ENCODE measurements around the gene PLOD1.
"Not testable (repeated sequence)": the region's sequence is repeated elsewhere in the genome, so short reads cannot be mapped to it uniquely, and the experiment has no call there.

PLOD1 gene

DNA sequence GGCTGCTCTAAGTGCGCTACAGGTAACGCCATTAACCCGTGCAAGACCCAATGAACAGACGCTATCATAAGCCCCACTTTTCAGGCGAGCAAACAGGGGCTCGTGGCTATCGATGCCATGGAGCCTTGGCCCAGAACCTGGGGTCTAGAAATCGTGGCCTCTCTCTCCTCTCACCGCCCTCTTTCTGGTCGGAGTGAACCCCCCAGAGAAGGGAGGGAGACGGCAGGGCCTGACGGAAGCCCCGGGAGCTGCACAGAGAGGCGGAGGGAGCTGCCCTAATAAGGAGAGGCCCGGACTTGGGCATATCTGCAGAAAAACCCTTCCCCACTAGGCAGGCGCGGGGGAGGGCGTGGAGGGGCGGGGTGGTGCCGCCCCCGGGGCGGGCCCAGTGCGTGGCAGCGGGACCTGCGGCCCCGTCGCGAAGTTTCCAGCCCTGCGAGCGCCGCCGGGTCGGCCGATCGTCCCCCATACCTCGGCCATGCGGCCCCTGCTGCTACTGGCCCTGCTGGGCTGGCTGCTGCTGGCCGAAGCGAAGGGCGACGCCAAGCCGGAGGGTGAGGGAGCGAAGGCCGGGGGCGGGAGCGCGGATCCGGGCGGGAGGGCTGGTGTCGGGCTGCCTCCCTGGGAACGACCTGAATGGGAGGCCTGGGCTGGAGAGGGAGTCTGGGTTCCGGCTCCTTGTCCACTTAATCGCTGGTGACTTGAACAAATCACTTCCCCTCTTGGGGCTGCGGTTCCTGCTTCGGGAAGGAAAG is at the start of gene PLOD1:
PLOD1 (plus strand) TSS at position 416 of the 755 bp plus-strand sequence; CDS start at position 479, 63 bp downstream.
- peak; percentile 94 for DNase-seq

DNA sequence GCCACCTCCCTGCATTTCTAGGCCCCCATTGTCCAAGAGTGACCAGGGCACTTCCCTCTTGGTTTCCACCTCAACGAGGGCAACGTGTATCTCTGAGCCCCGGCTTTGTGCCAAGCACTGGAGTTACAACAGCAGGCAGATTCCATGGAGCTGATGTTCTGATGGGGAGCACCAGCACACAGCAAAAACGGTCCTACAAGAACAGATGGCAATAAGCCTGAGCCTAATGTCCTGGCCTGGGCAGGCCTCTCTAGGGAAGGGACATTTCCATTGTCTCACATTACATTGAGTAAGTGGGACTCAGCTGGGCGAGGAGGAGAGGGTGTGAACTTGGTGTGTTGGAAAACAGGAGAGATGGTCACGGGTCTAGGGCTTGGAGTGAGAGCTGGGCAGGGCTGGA is 48.6 kb upstream of the PLOD1 start:
- no peak for DNase-seq

DNA sequence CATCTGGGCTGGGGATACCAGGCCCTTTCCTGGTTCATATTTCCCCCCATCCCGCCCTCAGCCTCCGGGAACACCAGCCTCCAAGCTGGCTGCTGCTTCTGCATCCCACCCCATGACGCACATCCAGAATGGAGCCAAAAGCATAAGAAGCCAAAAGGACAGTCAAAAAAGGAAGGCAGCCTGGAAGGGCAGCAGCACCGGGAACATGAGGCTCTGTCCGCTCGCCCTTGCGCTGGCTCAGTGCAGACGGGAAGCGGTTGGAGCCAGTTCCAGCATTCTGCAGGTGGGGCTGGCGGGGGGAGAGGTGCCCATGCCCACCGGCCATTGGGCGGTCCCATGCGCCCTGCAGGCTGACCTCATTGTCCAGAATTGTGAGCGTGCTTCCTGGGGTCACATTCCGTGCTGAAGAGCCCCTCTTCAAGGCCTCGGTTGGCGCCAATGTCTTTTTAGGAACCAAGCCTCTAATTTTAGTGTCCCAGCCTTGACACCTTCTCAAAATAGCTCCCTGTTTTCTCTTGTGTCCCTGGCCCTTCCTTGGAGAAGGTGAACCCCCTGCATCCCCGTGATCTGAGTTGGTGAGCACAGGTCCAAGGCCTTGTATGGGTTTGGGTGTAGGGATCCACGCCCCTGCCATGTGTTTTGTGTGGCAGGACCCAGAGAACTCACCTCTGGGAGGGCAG is 47.4 kb upstream of the PLOD1 start:
- DNase-seq: no peak

GRCh38 chr1:11887666-11888007 is 46.9 kb upstream of the PLOD1 start:
- DNase-seq: no peak

DNA sequence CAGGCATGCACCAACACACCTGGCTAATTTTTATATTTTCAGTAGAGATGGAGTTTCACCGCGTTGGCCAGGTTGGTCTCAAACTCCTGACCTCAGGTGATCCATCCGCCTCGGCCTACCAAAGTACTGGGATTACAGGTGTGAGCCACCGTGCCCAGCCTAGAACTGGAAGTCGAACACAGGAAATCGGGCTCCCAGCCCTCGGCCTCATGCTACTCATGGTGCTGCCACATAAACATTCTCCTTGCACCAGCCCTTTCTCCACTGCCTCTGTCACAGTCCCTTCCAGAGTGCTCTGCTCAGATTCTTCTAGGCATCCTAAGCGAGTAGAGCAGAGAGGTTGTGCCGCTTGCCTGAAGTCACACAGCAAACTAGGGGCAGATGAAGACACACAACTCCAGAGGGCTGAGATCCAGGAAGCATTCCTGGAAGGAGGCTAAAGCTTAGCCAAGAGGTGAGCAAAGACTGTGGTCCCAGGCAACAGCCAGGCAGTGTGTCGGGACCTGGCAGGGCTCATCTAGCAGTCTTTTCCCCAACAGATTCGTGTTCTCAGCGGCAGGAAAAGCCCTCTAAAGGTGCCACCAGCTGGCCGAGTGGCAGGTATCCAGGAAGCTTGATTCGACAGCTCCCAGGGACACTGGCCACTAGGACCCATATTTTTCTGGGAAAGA is 46.2 kb upstream of the PLOD1 start:
- DNase-seq: no peak

DNA sequence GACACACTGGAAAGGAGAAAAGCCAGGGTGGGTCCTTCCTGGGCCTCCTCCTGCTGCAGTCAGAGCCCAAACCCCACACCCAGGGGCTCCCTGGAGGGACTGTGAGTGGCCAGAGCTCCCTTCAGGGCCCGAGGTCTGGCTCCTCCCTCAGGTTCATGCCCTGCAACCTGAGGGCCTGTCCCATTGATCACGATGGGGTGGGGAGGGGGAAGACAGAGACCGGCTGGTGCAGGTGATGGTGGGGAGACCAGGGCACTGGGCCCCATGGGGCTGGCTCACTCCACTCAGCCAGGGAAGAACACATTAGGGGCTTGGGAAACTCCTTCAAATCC is 45.7 kb upstream of the PLOD1 start:
- no peak for DNase-seq

GRCh38 chr1:11891433-11892186 is 42.9 kb upstream of the PLOD1 start:
- no peak for DNase-seq

- DNase-seq: peak; percentile 13 to 40
Measured at GRCh38 chr1:11893907-11894251, 40.6 kb upstream of the PLOD1 start.

- not testable (repeated sequence) for DNase-seq
Measured at GRCh38 chr1:11894501-11894900, 40.0 kb upstream of the PLOD1 start.

DNA sequence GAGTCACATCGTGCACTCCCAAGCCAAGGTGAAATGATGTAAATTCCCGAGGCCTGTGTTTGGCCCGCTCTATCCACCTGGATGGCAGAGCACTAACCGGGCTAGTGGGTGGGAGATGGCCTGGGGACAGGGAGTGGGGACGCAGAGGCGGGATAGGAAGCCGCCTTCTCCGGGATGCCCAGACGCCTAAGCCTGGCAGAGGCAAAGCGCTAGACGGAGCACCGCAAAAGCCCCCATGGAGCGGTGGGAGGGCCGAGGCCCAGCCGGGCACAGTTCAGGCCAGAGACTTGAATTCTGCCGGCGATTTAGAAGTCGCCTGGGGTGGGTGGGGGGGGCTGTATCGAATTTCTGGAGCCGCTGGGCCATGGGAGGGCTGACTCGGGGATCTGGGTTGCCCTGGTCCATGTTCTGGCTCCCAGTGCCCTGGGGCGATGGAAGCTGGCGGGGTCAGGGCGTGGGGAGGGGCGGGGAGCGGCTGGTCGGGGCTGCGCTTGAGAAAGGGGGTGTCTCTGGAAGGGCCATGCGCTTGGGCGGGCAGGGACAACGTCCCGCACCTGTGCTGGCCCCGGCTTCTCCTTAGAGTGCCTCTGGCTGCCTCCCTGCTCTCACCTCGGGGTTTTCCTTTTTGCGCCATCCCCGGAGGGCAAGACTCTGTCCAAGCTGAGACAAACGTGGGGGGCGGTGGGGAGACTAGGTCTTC is 36.3 kb upstream of the PLOD1 start:
- no peak for DNase-seq

- DNase-seq: peak in 1 of 2 experiments; percentile 2
Measured at GRCh38 chr1:11898831-11899467, 35.6 kb upstream of the PLOD1 start.

GRCh38 chr1:11901446-11901845 is 33.1 kb upstream of the PLOD1 start:
- DNase-seq: not testable (repeated sequence)

- DNase-seq: no peak
Measured at GRCh38 chr1:11903210-11903609, 31.3 kb upstream of the PLOD1 start.

DNA sequence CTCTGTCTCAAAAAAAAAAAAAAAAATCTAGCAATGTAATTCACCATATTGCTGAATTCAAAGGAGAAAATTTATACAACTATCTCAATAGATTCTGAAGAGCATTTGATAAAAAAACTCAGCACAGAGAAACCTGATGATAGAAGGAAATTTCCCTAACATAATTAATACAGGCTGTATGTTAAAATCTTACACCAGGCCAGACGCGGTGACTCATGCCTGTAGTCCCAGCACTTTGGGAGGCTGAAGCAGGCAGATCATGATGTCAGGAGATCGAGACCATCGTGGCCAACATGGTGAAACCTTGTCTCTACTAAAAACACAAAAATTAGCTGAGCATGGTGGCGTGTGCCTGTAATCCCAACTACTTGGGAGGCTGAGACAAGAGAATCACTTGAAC is 30.4 kb upstream of the PLOD1 start:
- not testable (repeated sequence) for DNase-seq

- DNase-seq: no peak
Measured at GRCh38 chr1:11904978-11905377, 29.5 kb upstream of the PLOD1 start.

DNA sequence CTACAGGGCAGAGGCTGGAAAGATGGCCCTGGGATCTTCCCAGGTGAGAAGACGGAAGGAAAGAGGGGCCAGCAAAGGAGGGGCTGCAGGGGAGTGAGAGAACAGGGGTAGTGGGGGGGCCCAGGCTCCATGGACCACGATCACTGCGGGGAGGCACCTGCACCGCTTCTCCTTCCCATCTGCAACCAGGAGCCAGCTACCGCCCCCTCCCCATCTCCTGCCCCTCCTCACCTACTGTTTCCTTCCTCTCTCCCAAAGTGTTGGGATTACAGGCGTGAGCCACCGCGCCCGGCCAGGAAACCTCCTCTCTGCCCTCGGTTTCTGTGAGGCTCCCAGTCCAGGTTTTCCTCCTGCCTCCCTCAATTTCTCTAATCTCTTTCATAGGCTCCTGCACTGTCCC is 27.6 kb upstream of the PLOD1 start:
- DNase-seq: no peak

DNA sequence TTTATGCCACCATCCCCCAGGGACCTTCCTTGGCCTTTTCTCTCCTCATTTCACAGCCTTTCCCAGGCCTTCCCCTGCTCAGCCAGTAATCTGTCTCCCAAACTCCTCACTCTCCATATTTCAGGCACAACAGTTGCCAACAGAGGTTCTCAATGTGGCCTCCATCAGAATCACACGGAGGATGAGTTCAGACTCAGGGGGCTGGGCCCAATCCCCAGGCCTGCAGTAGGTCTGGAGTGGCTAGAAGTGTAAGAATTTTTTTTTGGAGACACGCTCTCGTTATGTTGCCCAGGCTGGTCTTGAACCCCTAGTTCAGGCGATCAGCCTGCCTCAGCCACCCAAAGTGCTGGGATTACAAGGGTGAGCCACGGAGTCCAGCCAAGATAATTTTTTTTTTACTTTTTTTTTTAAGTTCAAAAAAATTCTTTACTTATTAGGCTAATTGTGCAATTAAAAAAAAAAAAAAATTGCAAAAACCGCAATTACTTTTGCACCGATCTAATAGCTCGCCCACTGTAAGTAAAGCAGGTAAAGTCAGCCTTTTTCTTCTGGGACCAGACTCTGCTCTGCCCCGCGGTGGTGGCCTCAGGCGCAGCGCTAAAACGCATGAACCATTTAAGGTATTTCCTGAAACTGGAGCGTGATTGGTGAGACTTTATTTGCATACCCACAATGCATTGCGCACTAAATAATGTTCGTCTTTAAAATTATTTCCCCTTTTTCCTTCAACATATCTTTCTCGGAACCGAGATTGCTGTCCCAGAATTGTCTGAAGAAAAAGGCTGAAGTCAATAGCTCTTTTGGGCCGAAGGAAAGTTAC is 27.0 kb upstream of the PLOD1 start:
- peak; percentile 94 to 98 for DNase-seq

- peak; percentile 93 to 97 for DNase-seq
Measured at GRCh38 chr1:11908095-11908675, 26.3 kb upstream of the PLOD1 start.

DNA sequence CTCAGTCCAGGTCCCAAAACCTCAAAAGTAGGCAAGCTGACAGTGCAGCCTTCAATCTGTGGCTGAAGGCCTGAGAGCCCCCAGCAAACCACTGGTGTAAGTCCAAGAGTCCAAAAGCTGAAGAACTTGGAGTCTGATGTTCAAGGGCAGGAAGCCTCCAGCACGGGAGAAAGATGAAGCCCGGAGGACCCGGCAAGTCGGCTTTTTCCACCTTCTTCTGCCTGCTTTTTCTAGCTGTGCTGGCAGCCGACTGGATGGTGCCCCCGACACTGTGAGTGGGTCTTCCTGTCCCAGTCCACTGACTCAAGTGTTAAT is 23.6 kb upstream of the PLOD1 start:
- not testable (repeated sequence) for DNase-seq

DNA sequence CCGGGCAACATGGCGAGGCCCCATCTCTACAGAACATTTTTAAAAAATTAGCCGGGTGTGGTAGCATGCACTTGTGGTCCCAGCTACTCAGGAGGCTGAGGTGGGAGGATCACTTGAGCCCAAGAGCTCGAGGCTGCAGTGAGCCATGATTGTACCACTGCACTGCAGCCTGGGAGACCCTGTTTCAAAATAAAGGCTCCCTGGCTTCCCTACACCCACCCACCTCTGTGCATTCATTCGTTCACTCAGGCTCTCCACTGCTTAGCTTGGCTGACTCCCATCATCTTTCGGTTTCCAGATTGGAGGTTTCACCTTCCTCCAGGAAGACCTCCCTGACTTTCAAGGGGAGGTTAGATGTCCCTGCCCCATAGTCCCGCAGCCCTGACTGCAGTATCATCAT is 22.5 kb upstream of the PLOD1 start:
- no peak for DNase-seq

Measured in Kasumi-1 (cell line).